K562 (cell line): ENCODE results near the gene ARSI. TPM values are rescaled to one million over a fixed set of nuclear protein-coding genes. Genes with fewer than 3 reads are reported as not detected.
A peak's percentile ranks its signal among the peaks of the same experiment; 100 is the strongest.

Experiments
- C11orf30 ChIP-seq: fragments of 450-650 bp; IDR thresholded peaks from 2 replicates; pipeline ENCODE4 v1.6.1; 2016; ENCODE audit warnings: low read depth, mild to moderate bottlenecking
- CBFA2T3 ChIP-seq: fragments of 450-650 bp; IDR thresholded peaks from 2 replicates; pipeline ENCODE4 v1.6.1; 2017
- CEBPG ChIP-seq, 3 experiments: fragments of 200-800 bp in 1 of 3; sonication (Bioruptor generic) in 1 of 3; sonication (generic) in 1 of 3; formaldehyde crosslinking in 1 of 3; IDR thresholded peaks in 2 of 3; conservative IDR thresholded peaks in 1 of 3; 2 replicates each; pipeline versions ENCODE4 v1.6.1 to v1.8.0; 2016 to 2022; ENCODE audit warnings: missing compliant biosample characterization in 2 of 3, missing genetic modification characterization in 2 of 3, mild to moderate bottlenecking in 1 of 3, missing genetic modification reagents in 1 of 3
- CHCHD3 ChIP-seq: fragments of 250-450 bp; sonication (Bioruptor Pico); IDR thresholded peaks from 2 replicates; pipeline ENCODE4 v2.1.2; 2022; ENCODE audit warnings: mild to moderate bottlenecking
- CSDE1 ChIP-seq, 2 experiments: fragments of 450-650 bp; IDR thresholded peaks; 2 replicates each; pipeline ENCODE4 v1.6.1; 2016; ENCODE audit warnings: mild to moderate bottlenecking in 1 of 2
- CXXC5 ChIP-seq: fragments of 250-450 bp; sonication (Bioruptor Pico); IDR thresholded peaks from 2 replicates; pipeline ENCODE4 v1.8.0; 2022; ENCODE audit warnings: inconsistent platforms, mild to moderate bottlenecking, moderate library complexity
- DPF2 ChIP-seq: fragments of 450-650 bp; IDR thresholded peaks from 2 replicates; pipeline ENCODE4 v1.6.1; 2016
- EP400 ChIP-seq: fragments of 450-650 bp; IDR thresholded peaks from 2 replicates; pipeline ENCODE4 v1.6.1; 2017; ENCODE audit warnings: antibody characterized with exemption, mild to moderate bottlenecking, moderate library complexity
- HDAC2 ChIP-seq: fragments of 450-650 bp; IDR thresholded peaks from 2 replicates; pipeline ENCODE4 v1.6.1; 2016; ENCODE audit warnings: mild to moderate bottlenecking
- IRF2 ChIP-seq: sonication (generic); formaldehyde crosslinking; IDR thresholded peaks from 2 replicates; pipeline ENCODE4 v1.8.1; 2022; ENCODE audit warnings: mild to moderate bottlenecking, missing genetic modification reagents
- LARP7 ChIP-seq: fragments of 450-650 bp; IDR thresholded peaks from 2 replicates; pipeline ENCODE4 v1.6.1; 2016
- NFE2L1 ChIP-seq: fragments of 450-650 bp; IDR thresholded peaks from 2 replicates; pipeline ENCODE4 v1.6.1; 2016; ENCODE audit warnings: missing genetic modification characterization, low read depth, mild to moderate bottlenecking, missing compliant biosample characterization, moderate library complexity, borderline replicate concordance
- POLR2B ChIP-seq: fragments of 450-650 bp; IDR thresholded peaks from 2 replicates; pipeline ENCODE4 v1.6.1; 2018; ENCODE audit warnings: low read depth; ENCODE audit not compliant: partially characterized antibody
- PPARD ChIP-seq: fragments of 250-450 bp; sonication (Bioruptor Pico); IDR thresholded peaks from 2 replicates; pipeline ENCODE4 v1.8.0; 2022; ENCODE audit warnings: inconsistent platforms, mild to moderate bottlenecking, moderate library complexity
- RBM22 ChIP-seq: fragments of 200-400 bp; formaldehyde crosslinking; IDR thresholded peaks from 2 replicates; pipeline ENCODE4 v1.6.1; 2018; ENCODE audit warnings: low read length, low read depth; ENCODE audit not compliant: poor library complexity, severe bottlenecking
- SETDB1 ChIP-seq: IDR thresholded peaks from one replicate; pipeline ENCODE4 v1.6.1; 2012; ENCODE audit warnings: low read length, control low read depth, inconsistent platforms
- SIRT6 ChIP-seq: IDR thresholded peaks from one replicate; pipeline ENCODE4 v1.6.1; 2012; ENCODE audit warnings: low read depth, mild to moderate bottlenecking, control low read depth, inconsistent platforms, low read length, moderate library complexity
- SIX5 ChIP-seq, 2 experiments: IDR thresholded peaks; 2 replicates each; pipeline ENCODE4 v1.6.1; 2011; ENCODE audit warnings: low read length in 2 of 2, borderline replicate concordance in 1 of 2, low read depth in 1 of 2, mild to moderate bottlenecking in 1 of 2, moderate library complexity in 1 of 2; ENCODE audit not compliant: insufficient read depth in 1 of 2
- SLC30A9 ChIP-seq: fragments of 250-450 bp; sonication (Bioruptor Pico); IDR thresholded peaks from 2 replicates; pipeline ENCODE4 v1.8.0; 2022; ENCODE audit warnings: mild to moderate bottlenecking, moderate library complexity
- ZFP91 ChIP-seq: sonication (generic); formaldehyde crosslinking; IDR thresholded peaks from 2 replicates; pipeline ENCODE4 v1.8.0; 2022; ENCODE audit warnings: mild to moderate bottlenecking, missing genetic modification reagents
- ZZZ3 ChIP-seq: fragments of 450-650 bp; IDR thresholded peaks from 2 replicates; pipeline ENCODE4 v1.6.1; 2016; ENCODE audit warnings: antibody characterized with exemption, mild to moderate bottlenecking, moderate library complexity
- polyA plus RNA-seq, 8 experiments: library from polyadenylated mRNA; depleted of rRNA in 4 of 8; stranded (reverse) in 5 of 8; unstranded in 3 of 8; fragments of >200 nt; fragmentation: Nextera tagmentation in 2 of 8; fragmentation: Illumina TruSeq in 1 of 8; extraction: Ambion mirVana in 2 of 8; extraction: Trizol in 1 of 8; gene quantifications; 2 replicates each; pipeline versions ENCODE4 v1.2.1 to v1.2.3, GENCODE V29; 2011 to 2014; ENCODE audit warnings: inconsistent platforms in 1 of 8, missing spikeins in 1 of 8
- total RNA-seq, 7 experiments: library from RNA; depleted of rRNA in 6 of 7; stranded (reverse); fragments of >200 nt in 6 of 7; fragmentation: Illumina TruSeq in 2 of 7; extraction: Trizol in 2 of 7; gene quantifications; 2 replicates each; pipeline versions ENCODE4 v1.2.1 to v1.2.3, GENCODE V29; 2011 to 2021; ENCODE audit warnings: low replicate concordance in 1 of 7
- TF ChIP-seq, protein P1 (sequence below): sonication (generic); formaldehyde crosslinking; IDR thresholded peaks from 2 replicates; pipeline ENCODE4 v1.8.0; 2022; ENCODE audit warnings: mild to moderate bottlenecking, missing genetic modification reagents, borderline replicate concordance
- TF ChIP-seq, protein P2 (sequence below): fragments of 450-650 bp; IDR thresholded peaks from 2 replicates; pipeline ENCODE4 v1.6.1; 2016; ENCODE audit warnings: borderline replicate concordance
- TF ChIP-seq, protein P3 (sequence below): fragments of 450-650 bp; formaldehyde crosslinking; IDR thresholded peaks from 2 replicates; pipeline ENCODE4 v1.4.0; 2020; ENCODE audit warnings: mild to moderate bottlenecking, mixed read lengths

Gene ARSI
- total and polyA plus RNA-seq, 9 of the 15 experiments (the other 6 are each of a cell fraction or from before 2014, with no cell fraction given), result 0.04 to 0.07 TPM; not detected in 7

- TF ChIP-seq C11orf30 (no peak), POLR2B (no peak), NFE2L1 (tag) (no peak), RBM22 (no peak), HDAC2 (no peak), SIX5 (IDR thresholded peaks at IDR 0.05; ENCODE audit: borderline replicate concordance in 1 of 2, insufficient read depth in 1 of 2, low read depth in 1 of 2, low read length in 2 of 2) (no peak), CBFA2T3 (peak; percentile 40), DPF2 (no peak), SLC30A9 (CRISPR knock-in tag) (no peak), SETDB1 (no peak), ZFP91 (no peak), CEBPG (CRISPR knock-in tag; IDR thresholded peaks at IDR 0.05) (no peak), CEBPG (tag; conservative IDR thresholded peaks at IDR 0.05 in 1 of 2, IDR thresholded peaks at IDR 0.05 in 1 of 2) (no peak), CHCHD3 (no peak), SIRT6 (no peak), CSDE1 (IDR thresholded peaks at IDR 0.05) (no peak), PPARD (CRISPR knock-in tag) (no peak), LARP7 (no peak), CXXC5 (no peak), EP400 (no peak), ZZZ3 (no peak), IRF2 (CRISPR knock-in tag) (no peak)
- TF ChIP-seq, protein P1, sequence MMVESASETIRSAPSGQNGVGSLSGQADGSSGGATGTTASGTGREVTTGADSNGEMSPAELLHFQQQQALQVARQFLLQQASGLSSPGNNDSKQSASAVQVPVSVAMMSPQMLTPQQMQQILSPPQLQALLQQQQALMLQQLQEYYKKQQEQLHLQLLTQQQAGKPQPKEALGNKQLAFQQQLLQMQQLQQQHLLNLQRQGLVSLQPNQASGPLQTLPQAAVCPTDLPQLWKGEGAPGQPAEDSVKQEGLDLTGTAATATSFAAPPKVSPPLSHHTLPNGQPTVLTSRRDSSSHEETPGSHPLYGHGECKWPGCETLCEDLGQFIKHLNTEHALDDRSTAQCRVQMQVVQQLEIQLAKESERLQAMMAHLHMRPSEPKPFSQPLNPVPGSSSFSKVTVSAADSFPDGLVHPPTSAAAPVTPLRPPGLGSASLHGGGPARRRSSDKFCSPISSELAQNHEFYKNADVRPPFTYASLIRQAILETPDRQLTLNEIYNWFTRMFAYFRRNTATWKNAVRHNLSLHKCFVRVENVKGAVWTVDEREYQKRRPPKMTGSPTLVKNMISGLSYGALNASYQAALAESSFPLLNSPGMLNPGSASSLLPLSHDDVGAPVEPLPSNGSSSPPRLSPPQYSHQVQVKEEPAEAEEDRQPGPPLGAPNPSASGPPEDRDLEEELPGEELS (CRISPR knock-in tag), result no peak
- TF ChIP-seq, protein P2, sequence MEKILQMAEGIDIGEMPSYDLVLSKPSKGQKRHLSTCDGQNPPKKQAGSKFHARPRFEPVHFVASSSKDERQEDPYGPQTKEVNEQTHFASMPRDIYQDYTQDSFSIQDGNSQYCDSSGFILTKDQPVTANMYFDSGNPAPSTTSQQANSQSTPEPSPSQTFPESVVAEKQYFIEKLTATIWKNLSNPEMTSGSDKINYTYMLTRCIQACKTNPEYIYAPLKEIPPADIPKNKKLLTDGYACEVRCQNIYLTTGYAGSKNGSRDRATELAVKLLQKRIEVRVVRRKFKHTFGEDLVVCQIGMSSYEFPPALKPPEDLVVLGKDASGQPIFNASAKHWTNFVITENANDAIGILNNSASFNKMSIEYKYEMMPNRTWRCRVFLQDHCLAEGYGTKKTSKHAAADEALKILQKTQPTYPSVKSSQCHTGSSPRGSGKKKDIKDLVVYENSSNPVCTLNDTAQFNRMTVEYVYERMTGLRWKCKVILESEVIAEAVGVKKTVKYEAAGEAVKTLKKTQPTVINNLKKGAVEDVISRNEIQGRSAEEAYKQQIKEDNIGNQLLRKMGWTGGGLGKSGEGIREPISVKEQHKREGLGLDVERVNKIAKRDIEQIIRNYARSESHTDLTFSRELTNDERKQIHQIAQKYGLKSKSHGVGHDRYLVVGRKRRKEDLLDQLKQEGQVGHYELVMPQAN, result no peak
- TF ChIP-seq, protein P3, sequence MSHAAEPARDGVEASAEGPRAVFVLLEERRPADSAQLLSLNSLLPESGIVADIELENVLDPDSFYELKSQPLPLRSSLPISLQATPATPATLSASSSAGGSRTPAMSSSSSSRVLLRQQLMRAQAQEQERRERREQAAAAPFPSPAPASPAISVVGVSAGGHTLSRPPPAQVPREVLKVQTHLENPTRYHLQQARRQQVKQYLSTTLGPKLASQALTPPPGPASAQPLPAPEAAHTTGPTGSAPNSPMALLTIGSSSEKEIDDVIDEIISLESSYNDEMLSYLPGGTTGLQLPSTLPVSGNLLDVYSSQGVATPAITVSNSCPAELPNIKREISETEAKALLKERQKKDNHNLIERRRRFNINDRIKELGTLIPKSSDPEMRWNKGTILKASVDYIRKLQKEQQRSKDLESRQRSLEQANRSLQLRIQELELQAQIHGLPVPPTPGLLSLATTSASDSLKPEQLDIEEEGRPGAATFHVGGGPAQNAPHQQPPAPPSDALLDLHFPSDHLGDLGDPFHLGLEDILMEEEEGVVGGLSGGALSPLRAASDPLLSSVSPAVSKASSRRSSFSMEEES (CRISPR knock-in tag), result 0 out of 2 replicates have a peak, but pooled peaks have one; percentile 55
Observed at GRCh38 chr5:150329038-150329437, 26.3 kb upstream of the ARSI start (continued).
